Activated CD8-positive, alpha-beta memory T cell treated with anti-CD3 and anti-CD28 coated beads for 36 hours (primary cell): Measurements from ENCODE around the gene OSR1. TPM values are rescaled to one million over a fixed set of nuclear protein-coding genes. Genes with fewer than 3 reads are reported as not detected.

Experiments
- CTCF ChIA-PET: fragments of 350-600 bp; sonication (Branson Sonifier 250); formaldehyde crosslinking; loops from one replicate; lab custom pipeline; 2021; ENCODE audit warnings: antibody characterized with exemption; lab: Charles Lee
- POLR2A ChIA-PET: fragments of 350-600 bp; sonication (Branson Sonifier 250); formaldehyde crosslinking; loops from one replicate; lab custom pipeline; 2021; ENCODE audit warnings: antibody characterized with exemption; lab: Charles Lee
- total RNA-seq, 2 experiments: library from RNA; stranded (reverse); gene quantifications; one replicate each; pipeline ENCODE4 v1.2.3, GENCODE V29; 2021

The OSR1 gene
- total RNA-seq, 2 experiments from 2014 or later: not detected

- ChIA-PET CTCF (no interaction called here), POLR2A (no interaction called here)
Observed at GRCh38 chr2:19301706-19302105, 56.7 kb downstream of the OSR1 start.
